H1 (cell line): ENCODE data around the gene CEP72. TPM values are rescaled to one million over a fixed set of nuclear protein-coding genes. Genes with fewer than 3 reads are reported as not detected.

Source experiments
- CTCF ChIA-PET: fragments of 300-600 bp; sonication (Branson Sonifier 250); formaldehyde crosslinking; loops from one replicate; lab custom pipeline; 2021; ENCODE audit not compliant: partially characterized antibody; lab: Charles Lee
- POLR2A ChIA-PET: fragments of 300-600 bp; sonication (Branson Sonifier 250); formaldehyde crosslinking; loops from one replicate; lab custom pipeline; 2021; ENCODE audit warnings: inconsistent platforms; ENCODE audit not compliant: partially characterized antibody; lab: Charles Lee
- DNase-seq, 2 experiments: peaks; one replicate each; pipeline versions ENCODE4 v3.0.0 to v3.0.0-alpha.2; 2010 to 2022; ENCODE audit warnings: low spot score in 2 of 2, low read depth in 1 of 2, mixed read lengths in 1 of 2
- FAIRE-seq: peaks from 2 replicates; lab custom pipeline; 2011; peaks lifted over from hg19 to GRCh38; lab: Jason Lieb, UNC
- H2AFZ ChIP-seq: 2 replicates; pipeline ENCODE4 v1.8.1; 2012; ENCODE audit warnings: low read length, inconsistent platforms
- H2AK5ac ChIP-seq: 2 replicates; pipeline ENCODE4 v1.6.1; 2013; ENCODE audit warnings: low read depth, low read length
- H2BK120ac ChIP-seq: replicated peaks from 2 replicates; pipeline ENCODE3; 2013; ENCODE audit warnings: low read depth, low read length, inconsistent platforms
- H2BK12ac ChIP-seq: 2 replicates; pipeline ENCODE4 v1.6.1; 2013; ENCODE audit warnings: low read depth, low read length
- H2BK15ac ChIP-seq: 2 replicates; pipeline ENCODE4 v1.6.1; 2013; ENCODE audit warnings: low read length
- H2BK20ac ChIP-seq: 2 replicates; pipeline ENCODE4 v1.6.1; 2013; ENCODE audit warnings: low read length
- H2BK5ac ChIP-seq: 2 replicates; pipeline ENCODE4 v1.6.1; 2013; ENCODE audit warnings: low read depth, low read length
- H3K14ac ChIP-seq: 2 replicates; pipeline ENCODE4 v1.6.1; 2013; ENCODE audit warnings: inconsistent platforms; ENCODE audit not compliant: insufficient read length
- H3K18ac ChIP-seq: 2 replicates; pipeline ENCODE4 v1.6.1; 2013; ENCODE audit warnings: low read length; ENCODE audit errors: extremely low read depth
- H3K23ac ChIP-seq: 2 replicates; pipeline ENCODE4 v1.6.1; 2013; ENCODE audit warnings: inconsistent platforms; ENCODE audit not compliant: insufficient read length
- H3K23me2 ChIP-seq: 2 replicates; pipeline ENCODE4 v1.6.1; 2013; ENCODE audit warnings: low read depth, low read length
- H3K27ac ChIP-seq: 2 replicates; pipeline ENCODE4 v1.6.1; 2011; ENCODE audit warnings: low read depth, low read length, inconsistent platforms
- H3K27me3 ChIP-seq, 4 experiments: replicated peaks in 1 of 4; 1 replicate in 1 of 4; 2 replicates in 3 of 4; pipeline versions ENCODE4 v1.6.1 to v1.8.1; 2011 to 2013; ENCODE audit warnings: low read length in 3 of 4, mild to moderate bottlenecking in 3 of 4, inconsistent platforms in 2 of 4, mixed read lengths in 2 of 4, moderate library complexity in 1 of 4; ENCODE audit not compliant: control insufficient read depth in 3 of 4, insufficient read depth in 3 of 4; ENCODE audit errors: extremely low read depth in 1 of 4
- H3K36me3 ChIP-seq, 4 experiments: 2 replicates each; pipeline versions ENCODE4 v1.6.1 to v1.8.1; 2011 to 2013; ENCODE audit warnings: mild to moderate bottlenecking in 4 of 4, low read length in 3 of 4, moderate library complexity in 2 of 4, control low read depth in 1 of 4, inconsistent platforms in 1 of 4; ENCODE audit not compliant: insufficient read depth in 4 of 4, control insufficient read depth in 2 of 4
- H3K4ac ChIP-seq: replicated peaks from 2 replicates; pipeline ENCODE3; 2013; ENCODE audit warnings: low read length, low read depth, mixed read lengths, inconsistent platforms; ENCODE audit not compliant: insufficient read length
- H3K4me1 ChIP-seq, 4 experiments: replicated peaks in 1 of 4; 1 replicate in 1 of 4; 2 replicates in 3 of 4; pipeline versions ENCODE4 v1.6.1 to v1.8.1; 2011 to 2013; ENCODE audit warnings: low read length in 3 of 4, inconsistent platforms in 2 of 4, mixed read lengths in 1 of 4; ENCODE audit not compliant: insufficient read depth in 4 of 4, control insufficient read depth in 3 of 4
- H3K4me2 ChIP-seq, 2 experiments: 2 replicates each; pipeline versions ENCODE4 v1.6.1 to v1.8.1; 2011 to 2013; ENCODE audit warnings: low read depth in 2 of 2, low read length in 2 of 2, control low read depth in 1 of 2, inconsistent platforms in 1 of 2, mild to moderate bottlenecking in 1 of 2; ENCODE audit not compliant: insufficient read depth in 1 of 2
- H3K4me3 ChIP-seq, 4 experiments: fragments of 200-600, 300-600 bp in 1 of 4; sonication (generic), shearing (Covaris generic), sonication (Bioruptor Twin) in 1 of 4; 2 replicates each; pipeline versions ENCODE4 v1.5.1 to v1.8.1; 2011 to 2016; ENCODE audit warnings: low read length in 4 of 4, low read depth in 3 of 4, control low read depth in 2 of 4, inconsistent platforms in 2 of 4, mild to moderate bottlenecking in 2 of 4, mixed read lengths in 1 of 4, moderate library complexity in 1 of 4; ENCODE audit not compliant: insufficient read depth in 2 of 4; ENCODE audit errors: extremely low read depth in 1 of 4
- H3K56ac ChIP-seq: replicated peaks from 2 replicates; pipeline ENCODE3; 2013; ENCODE audit warnings: low read depth, mild to moderate bottlenecking, mixed read lengths, low read length, inconsistent platforms; ENCODE audit not compliant: insufficient read length
- H3K79me1 ChIP-seq: 2 replicates; pipeline ENCODE4 v1.6.1; 2013; ENCODE audit warnings: low read depth, low read length, control low read depth
- H3K79me2 ChIP-seq, 2 experiments: 2 replicates each; pipeline versions ENCODE4 v1.6.1 to v1.8.1; 2012 to 2013; ENCODE audit warnings: low read length in 2 of 2, mild to moderate bottlenecking in 2 of 2, inconsistent platforms in 1 of 2; ENCODE audit not compliant: insufficient read depth in 2 of 2, control insufficient read depth in 1 of 2
- H3K9ac ChIP-seq, 4 experiments: replicated peaks in 1 of 4; 1 replicate in 1 of 4; 2 replicates in 3 of 4; pipeline versions ENCODE4 v1.6.1 to v1.8.1; 2011 to 2013; ENCODE audit warnings: low read depth in 3 of 4, low read length in 3 of 4, control low read depth in 2 of 4, mild to moderate bottlenecking in 2 of 4, moderate library complexity in 2 of 4, inconsistent platforms in 1 of 4; ENCODE audit errors: extremely low read depth in 1 of 4
- H3K9me3 ChIP-seq, 2 experiments: 2 replicates each; pipeline versions ENCODE4 v1.6.1 to v1.8.1; 2012 to 2013; ENCODE audit warnings: mild to moderate bottlenecking in 2 of 2, moderate library complexity in 2 of 2, control low read depth in 1 of 2, inconsistent platforms in 1 of 2, low read depth in 1 of 2, low read length in 1 of 2, mixed read lengths in 1 of 2; ENCODE audit not compliant: insufficient read depth in 2 of 2
- H4K20me1 ChIP-seq, 2 experiments: replicated peaks in 1 of 2; 2 replicates each; pipeline versions ENCODE3 to v1.8.1; 2011 to 2013; ENCODE audit warnings: inconsistent platforms in 2 of 2, low read length in 2 of 2, mild to moderate bottlenecking in 1 of 2; ENCODE audit not compliant: insufficient read depth in 2 of 2, control insufficient read depth in 1 of 2
- H4K5ac ChIP-seq: 2 replicates; pipeline ENCODE4 v1.6.1; 2013; ENCODE audit warnings: low read length, low read depth, mixed read lengths, inconsistent platforms; ENCODE audit not compliant: insufficient read length
- H4K8ac ChIP-seq: 2 replicates; pipeline ENCODE4 v1.8.0; 2013; ENCODE audit warnings: mild to moderate bottlenecking, moderate library complexity, low read length, inconsistent platforms; ENCODE audit not compliant: insufficient read depth; ENCODE audit errors: extremely low read depth
- H4K91ac ChIP-seq: replicated peaks from 2 replicates; pipeline ENCODE3; 2013; ENCODE audit warnings: low read length, mixed read lengths, inconsistent platforms; ENCODE audit not compliant: insufficient read length
- HDAC6 ChIP-seq: IDR thresholded peaks from one replicate; pipeline ENCODE4 v1.7.1; 2012; ENCODE audit warnings: low read depth, mild to moderate bottlenecking, inconsistent platforms, low read length, moderate library complexity
- TAF1 ChIP-seq: IDR thresholded peaks from 2 replicates; pipeline ENCODE4 v1.6.1; 2011; ENCODE audit warnings: mild to moderate bottlenecking, low read depth, low read length
- WGBS, 2 experiments: shearing (Covaris generic) in 1 of 2; methylation state at CpG; one replicate each; pipeline versions ENCODE4 v1.1.6 to v1.1.7; 2013 to 2015; ENCODE audit warnings: low lambda C conversion rate in 2 of 2, mixed read lengths in 2 of 2, inconsistent platforms in 1 of 2, low coverage in 1 of 2, missing lambda C conversion rate in 1 of 2; ENCODE audit not compliant: insufficient replicate concordance in 2 of 2, insufficient coverage in 1 of 2, insufficient read length in 1 of 2; ENCODE audit errors: extremely low coverage in 1 of 2, missing lambda C conversion rate in 1 of 2; 5-methylcytosine and 5-hydroxymethylcytosine counted together
- polyA plus RNA-seq, 7 experiments: library from polyadenylated mRNA; depleted of rRNA in 3 of 7; stranded (reverse) in 5 of 7; unstranded in 2 of 7; fragments of >200 nt in 5 of 7; fragments of 200-250 nt in 2 of 7; gene quantifications; 1 replicate in 5 of 7; 2 replicates in 1 of 7; 4 replicates in 1 of 7; pipeline versions ENCODE4 v1.2.1 to v1.2.3, GENCODE V29; 2011 to 2013; ENCODE audit warnings: missing spikeins in 2 of 7, mixed read lengths in 2 of 7
- total RNA-seq: library from RNA; stranded (reverse); fragmentation: NEBNext Ultra II Directional; extraction: Animal tissue kit (Norgen Biotek cat#: 25700); gene quantifications from 2 replicates; pipeline ENCODE4 v1.2.1, GENCODE V29; 2021
- TF ChIP-seq, protein P1 (sequence below): IDR thresholded peaks from 2 replicates; pipeline ENCODE4 v1.6.1; 2012; ENCODE audit warnings: inconsistent platforms

CEP72 gene
- total and polyA plus RNA-seq, 2 of the 8 experiments (the other 6 are each of a cell fraction or from before 2014, with no cell fraction given) = 13.1 to 19.6 TPM

DNA sequence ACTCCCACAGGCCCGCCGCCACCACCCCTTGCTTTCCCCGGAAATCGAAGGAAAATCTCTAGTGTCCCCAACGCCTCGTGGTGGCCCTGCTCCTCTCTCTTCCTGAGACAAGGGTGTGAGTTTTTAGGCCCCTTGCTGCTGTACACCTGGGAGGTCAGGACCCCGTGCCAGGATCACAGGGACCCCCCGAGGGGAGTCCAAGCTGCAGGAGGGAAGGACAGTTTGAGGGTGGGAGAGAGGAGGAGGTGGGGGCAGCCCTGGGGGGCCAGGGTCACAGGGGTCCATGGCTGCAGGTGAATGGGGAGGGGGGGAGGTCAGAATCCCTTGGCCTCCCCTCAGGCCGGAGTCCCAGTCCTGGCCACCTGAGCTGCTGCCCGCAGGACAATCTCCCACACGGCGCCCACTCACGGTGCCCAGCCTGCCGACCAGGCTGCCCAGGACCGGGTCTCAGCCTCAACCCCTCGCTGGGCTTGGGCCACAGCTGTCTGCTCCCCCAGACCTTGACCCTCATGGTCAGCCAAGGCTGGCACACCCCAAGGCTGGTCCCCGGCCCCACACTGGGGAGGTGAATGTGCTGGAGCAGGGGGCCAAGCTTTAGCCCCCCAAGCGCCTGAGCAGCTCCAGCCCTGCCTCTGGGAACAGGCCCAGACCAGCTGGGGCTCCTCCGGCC, 61.2 kb downstream of the CEP72 start:
- 81% methylated on average over 17 of the region's 19 CpGs; no CpG with 5 or more reads in 1 of the 2 experiments for WGBS, 2 experiments
- H2BK20ac ChIP-seq = no peak overlapping the region
- H3K18ac ChIP-seq = no peak overlapping the region; the same call in 1 of the 2 replicates
- H4K8ac ChIP-seq = peak overlapping the region; percentile 81; the same call in 1 of the 2 replicates
- no peak overlapping the region for H3K56ac ChIP-seq
- no peak overlapping the region for H2BK15ac ChIP-seq
- no peaks in the 10 kb centered on the region for H3K9me3 ChIP-seq
- H2BK12ac ChIP-seq = no peak overlapping the region; the same call in 1 of the 2 replicates
- H2BK120ac ChIP-seq = no peak overlapping the region
- TF ChIP-seq TAF1 (0 out of 2 replicates have a peak, but pooled peaks have one; percentile 1), HDAC6 (no peak)
- TF ChIP-seq, protein P1, sequence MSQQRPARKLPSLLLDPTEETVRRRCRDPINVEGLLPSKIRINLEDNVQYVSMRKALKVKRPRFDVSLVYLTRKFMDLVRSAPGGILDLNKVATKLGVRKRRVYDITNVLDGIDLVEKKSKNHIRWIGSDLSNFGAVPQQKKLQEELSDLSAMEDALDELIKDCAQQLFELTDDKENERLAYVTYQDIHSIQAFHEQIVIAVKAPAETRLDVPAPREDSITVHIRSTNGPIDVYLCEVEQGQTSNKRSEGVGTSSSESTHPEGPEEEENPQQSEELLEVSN = no peak
- H2AFZ ChIP-seq = no peak overlapping the region
- no peak overlapping the region; a peak in 2 of 8 replicates for H3K4me3 ChIP-seq
- no peak overlapping the region for H3K4ac ChIP-seq
- H2AK5ac ChIP-seq = no peak overlapping the region
- H3K27ac ChIP-seq = no peak overlapping the region; the same call in 1 of the 2 replicates
- H4K91ac ChIP-seq = no peak overlapping the region
- no peaks in the 10 kb centered on the region for H3K79me2 ChIP-seq
- no peak overlapping the region for H4K5ac ChIP-seq
- FAIRE-seq (no peak), DNase-seq (peak in 1 of 2 experiments; percentile 45)
- no peak overlapping the region for H2BK5ac ChIP-seq
- H3K79me1 ChIP-seq = no peaks in the 10 kb centered on the region
- no peak overlapping the region for H3K14ac ChIP-seq
- ChIA-PET POLR2A (interaction anchor here (1.0 kb wide), 1 partner anchor 105 kb away, joined by 3 read pairs; no protein-coding TSS in a partner anchor), CTCF (interaction anchor here (0.9 to 5.4 kb wide), 3 partner anchors 85 to 232 kb away, joined by 3 to 29 read pairs (median 4); no protein-coding TSS in a partner anchor)
- H3K27me3 ChIP-seq = peaks cover 0 to 14% (median 6%) of the 10 kb centered on the region in 4 experiments; a peak in 3 of 7 replicates
- H3K4me2 ChIP-seq = peak overlapping the region in 1 of 2 experiments; percentile 25; a peak in 1 of 4 replicates
- H3K9ac ChIP-seq = peak overlapping the region in 1 of 4 experiments; percentile 55; a peak in 2 of 7 replicates
- no peaks in the 10 kb centered on the region for H3K23me2 ChIP-seq
- peaks cover 12 to 19% of the 10 kb centered on the region in 2 experiments for H4K20me1 ChIP-seq
- H3K23ac ChIP-seq = no peak overlapping the region
- peaks cover 0 to 21% (median 10%) of the 10 kb centered on the region in 4 experiments; a peak in 6 of 7 replicates for H3K4me1 ChIP-seq
- no peaks in the 10 kb centered on the region for H3K36me3 ChIP-seq
